ENCODE results near the gene RGS2.

DNA sequence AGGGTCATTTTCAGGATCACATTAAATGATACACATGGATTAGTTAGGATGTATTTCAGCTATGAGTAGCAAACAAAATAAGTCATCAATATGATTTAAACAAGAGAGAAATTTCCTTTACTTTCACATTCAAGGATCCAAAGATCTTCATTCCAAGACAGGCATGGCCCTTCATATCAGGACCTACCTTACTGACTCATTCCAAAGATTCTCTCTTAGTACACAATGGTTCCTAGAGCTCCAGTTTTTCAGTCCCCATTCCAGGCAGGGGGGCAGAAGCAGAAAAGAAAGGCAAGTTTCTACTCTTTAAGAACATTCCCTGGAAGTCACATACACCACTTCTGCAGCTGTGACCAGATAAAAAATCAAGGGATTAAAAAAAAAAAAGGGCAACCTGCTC, 23.7 kb downstream of the RGS2 start:
- TF ChIP-seq, protein P1, sequence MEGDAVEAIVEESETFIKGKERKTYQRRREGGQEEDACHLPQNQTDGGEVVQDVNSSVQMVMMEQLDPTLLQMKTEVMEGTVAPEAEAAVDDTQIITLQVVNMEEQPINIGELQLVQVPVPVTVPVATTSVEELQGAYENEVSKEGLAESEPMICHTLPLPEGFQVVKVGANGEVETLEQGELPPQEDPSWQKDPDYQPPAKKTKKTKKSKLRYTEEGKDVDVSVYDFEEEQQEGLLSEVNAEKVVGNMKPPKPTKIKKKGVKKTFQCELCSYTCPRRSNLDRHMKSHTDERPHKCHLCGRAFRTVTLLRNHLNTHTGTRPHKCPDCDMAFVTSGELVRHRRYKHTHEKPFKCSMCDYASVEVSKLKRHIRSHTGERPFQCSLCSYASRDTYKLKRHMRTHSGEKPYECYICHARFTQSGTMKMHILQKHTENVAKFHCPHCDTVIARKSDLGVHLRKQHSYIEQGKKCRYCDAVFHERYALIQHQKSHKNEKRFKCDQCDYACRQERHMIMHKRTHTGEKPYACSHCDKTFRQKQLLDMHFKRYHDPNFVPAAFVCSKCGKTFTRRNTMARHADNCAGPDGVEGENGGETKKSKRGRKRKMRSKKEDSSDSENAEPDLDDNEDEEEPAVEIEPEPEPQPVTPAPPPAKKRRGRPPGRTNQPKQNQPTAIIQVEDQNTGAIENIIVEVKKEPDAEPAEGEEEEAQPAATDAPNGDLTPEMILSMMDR (conservative IDR thresholded peaks at IDR 0.05; ENCODE audit: low read depth, low read length) = no peak
- no peak for TF ChIP-seq MAZ (IDR thresholded peaks at IDR 0.05; ENCODE audit: borderline replicate concordance, low read depth, low read length)
- TF ChIP-seq POLR2A (IDR thresholded peaks at IDR 0.05; ENCODE audit: low read depth, low read length) = no peak
- no peak for TF ChIP-seq SMC3 (IDR thresholded peaks at IDR 0.05; ENCODE audit: low read depth, low read length)
- no peak for TF ChIP-seq RAD21 (IDR thresholded peaks at IDR 0.05; ENCODE audit: low read length)
- TF ChIP-seq CEBPB (IDR thresholded peaks at IDR 0.05; ENCODE audit: low read depth, low read length) = no peak
- no peak for TF ChIP-seq MXI1 (IDR thresholded peaks at IDR 0.05; ENCODE audit: borderline replicate concordance, low read depth, low read length)
